Measurements from ENCODE around the gene SBF2. TPM values are rescaled to one million over a fixed set of nuclear protein-coding genes. Genes with fewer than 3 reads are reported as not detected.

Gene SBF2
- total RNA-seq, 2 experiments from 2014 or later = 14.2 to 15.2 TPM

DNA sequence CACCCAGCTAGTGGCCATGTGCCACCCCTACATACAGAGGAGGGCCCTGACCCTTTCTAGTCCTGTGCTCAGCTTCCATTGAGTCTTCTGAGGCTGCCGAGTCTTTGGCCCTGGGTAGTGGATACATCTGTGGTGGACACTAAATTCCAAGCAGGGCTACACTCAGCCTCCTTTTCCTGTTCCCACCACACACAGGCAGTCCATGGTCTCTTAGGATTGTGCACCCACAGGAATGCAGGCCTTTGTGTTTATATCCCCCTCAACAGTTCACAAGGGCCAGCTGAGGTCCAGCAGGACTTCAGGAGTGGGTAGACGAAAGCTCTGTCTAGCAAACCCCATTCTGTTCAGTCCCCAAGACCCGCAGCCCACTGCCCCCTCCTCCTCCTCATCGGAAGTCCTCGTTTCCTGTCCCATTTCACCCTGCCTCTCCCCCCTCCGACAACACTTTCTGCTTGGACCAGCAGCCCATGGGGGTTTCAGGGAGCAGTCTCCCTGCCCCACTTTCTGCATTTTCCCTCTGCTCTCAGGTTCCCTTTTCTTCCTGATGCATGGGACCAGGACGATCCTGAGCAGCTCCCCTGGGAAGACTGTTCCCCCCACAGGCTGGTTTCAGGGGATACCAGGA is 538.3 kb downstream of the SBF2 start:
- peaks cover 17% of the 10 kb centered on the region for H3K4me1 Mint-ChIP-seq (ENCODE audit: low read depth)
- H3K27me3 Mint-ChIP-seq = no peaks in the 10 kb centered on the region
- ChIA-PET POLR2A (no interaction called here), CTCF (interaction anchor here (1.0 to 1.3 kb wide), 2 partner anchors 141 to 217 kb away, joined by 3 read pairs; no protein-coding TSS in a partner anchor)
- H3K27ac Mint-ChIP-seq = no peak overlapping the region
- no peaks in the 10 kb centered on the region for H3K9me3 ChIP-seq (ENCODE audit: control insufficient read depth in 1 of 2, insufficient read depth in 1 of 2, low read length in 2 of 2)
- no peaks in the 10 kb centered on the region for H3K27me3 ChIP-seq (ENCODE audit: control insufficient read depth in 1 of 2, insufficient read depth in 2 of 2, low read length in 2 of 2)
- H3K36me3 ChIP-seq (ENCODE audit: insufficient read depth, low read length) = no peaks in the 10 kb centered on the region
- intact Hi-C loops (cut with DNase I, micrococcal nuclease) = loop anchor here (5.0 to 10.0 kb wide), 4 partner anchors 449 to 789 kb away; partner anchors contain the start of genes AMPD3 (in 1 of the 2) and RNF141 (in 1 of the 2)
- TF ChIP-seq, protein P1, sequence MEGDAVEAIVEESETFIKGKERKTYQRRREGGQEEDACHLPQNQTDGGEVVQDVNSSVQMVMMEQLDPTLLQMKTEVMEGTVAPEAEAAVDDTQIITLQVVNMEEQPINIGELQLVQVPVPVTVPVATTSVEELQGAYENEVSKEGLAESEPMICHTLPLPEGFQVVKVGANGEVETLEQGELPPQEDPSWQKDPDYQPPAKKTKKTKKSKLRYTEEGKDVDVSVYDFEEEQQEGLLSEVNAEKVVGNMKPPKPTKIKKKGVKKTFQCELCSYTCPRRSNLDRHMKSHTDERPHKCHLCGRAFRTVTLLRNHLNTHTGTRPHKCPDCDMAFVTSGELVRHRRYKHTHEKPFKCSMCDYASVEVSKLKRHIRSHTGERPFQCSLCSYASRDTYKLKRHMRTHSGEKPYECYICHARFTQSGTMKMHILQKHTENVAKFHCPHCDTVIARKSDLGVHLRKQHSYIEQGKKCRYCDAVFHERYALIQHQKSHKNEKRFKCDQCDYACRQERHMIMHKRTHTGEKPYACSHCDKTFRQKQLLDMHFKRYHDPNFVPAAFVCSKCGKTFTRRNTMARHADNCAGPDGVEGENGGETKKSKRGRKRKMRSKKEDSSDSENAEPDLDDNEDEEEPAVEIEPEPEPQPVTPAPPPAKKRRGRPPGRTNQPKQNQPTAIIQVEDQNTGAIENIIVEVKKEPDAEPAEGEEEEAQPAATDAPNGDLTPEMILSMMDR (IDR thresholded peaks at IDR 0.05) = no peak
- no peaks in the 10 kb centered on the region for H3K9me3 Mint-ChIP-seq
- peaks cover 21% of the 10 kb centered on the region for H3K4me1 ChIP-seq (ENCODE audit: insufficient read depth, low read length)
- no peak overlapping the region for H3K4me3 ChIP-seq (ENCODE audit: low read length)
- H3K36me3 Mint-ChIP-seq (ENCODE audit: low read depth) = no peaks in the 10 kb centered on the region
- H3K27ac ChIP-seq (ENCODE audit: low read depth in 1 of 2, low read length in 2 of 2) = no peak overlapping the region
- ATAC-seq (ENCODE audit: poor library complexity) (no peak), DNase-seq (no peak)
- no peak overlapping the region for H3K4me3 Mint-ChIP-seq

DNA sequence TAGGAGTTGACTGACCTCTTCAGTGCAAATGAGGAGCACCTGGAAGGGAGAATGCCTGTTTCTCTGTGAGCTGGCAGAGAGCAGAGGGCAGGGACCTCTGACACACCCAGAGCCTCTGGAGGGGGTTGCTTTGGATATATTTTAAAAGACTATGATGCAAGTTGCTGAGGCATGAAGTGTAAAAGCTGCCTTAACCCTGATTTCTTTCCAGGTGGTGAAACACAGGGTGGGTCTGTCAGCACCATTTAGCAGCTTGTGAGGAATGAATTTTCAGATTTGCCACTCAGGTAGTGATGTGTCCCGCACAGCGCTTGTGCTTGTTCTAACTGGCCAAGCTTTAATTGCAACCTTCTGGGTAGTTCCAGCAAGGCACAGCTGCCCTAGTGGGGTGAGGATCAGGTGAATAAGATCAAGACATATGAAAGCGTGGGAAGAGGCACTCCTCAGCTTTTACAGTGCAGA is 540.0 kb downstream of the SBF2 start:
- TF ChIP-seq, protein P1 (IDR thresholded peaks at IDR 0.05) = no peak
- Mint-ChIP-seq H3K27ac (no peak overlapping the region), H3K4me3 (no peak overlapping the region), H3K27me3 (no peaks in the 10 kb centered on the region), H3K9me3 (no peaks in the 10 kb centered on the region), H3K4me1 (ENCODE audit: low read depth) (peaks cover 8% of the 10 kb centered on the region), H3K36me3 (ENCODE audit: low read depth) (no peaks in the 10 kb centered on the region)
- no peaks in the 10 kb centered on the region for H3K9me3 ChIP-seq (ENCODE audit: control insufficient read depth in 1 of 2, insufficient read depth in 1 of 2, low read length in 2 of 2)
- ChIA-PET POLR2A (interaction anchor here (0.6 kb wide), 1 partner anchor 217 kb away, joined by 4 read pairs; no protein-coding TSS in a partner anchor), CTCF (no interaction called here)
- no peaks in the 10 kb centered on the region for H3K36me3 ChIP-seq (ENCODE audit: insufficient read depth, low read length)
- no peaks in the 10 kb centered on the region for H3K27me3 ChIP-seq (ENCODE audit: control insufficient read depth in 1 of 2, insufficient read depth in 2 of 2, low read length in 2 of 2)
- DNase-seq = no peak
- intact Hi-C loops (cut with DNase I, micrococcal nuclease) = loop anchor here (10.0 kb wide), 3 partner anchors 451 to 791 kb away; partner anchors contain the start of genes AMPD3 (in 1 of the 2) and RNF141 (in 1 of the 2)
- no peak overlapping the region for H3K4me3 ChIP-seq (ENCODE audit: low read length)
- no peak for ATAC-seq (ENCODE audit: poor library complexity)
- peaks cover 14% of the 10 kb centered on the region for H3K4me1 ChIP-seq (ENCODE audit: insufficient read depth, low read length)
- H3K27ac ChIP-seq (ENCODE audit: low read depth in 1 of 2, low read length in 2 of 2) = no peak overlapping the region

DNA sequence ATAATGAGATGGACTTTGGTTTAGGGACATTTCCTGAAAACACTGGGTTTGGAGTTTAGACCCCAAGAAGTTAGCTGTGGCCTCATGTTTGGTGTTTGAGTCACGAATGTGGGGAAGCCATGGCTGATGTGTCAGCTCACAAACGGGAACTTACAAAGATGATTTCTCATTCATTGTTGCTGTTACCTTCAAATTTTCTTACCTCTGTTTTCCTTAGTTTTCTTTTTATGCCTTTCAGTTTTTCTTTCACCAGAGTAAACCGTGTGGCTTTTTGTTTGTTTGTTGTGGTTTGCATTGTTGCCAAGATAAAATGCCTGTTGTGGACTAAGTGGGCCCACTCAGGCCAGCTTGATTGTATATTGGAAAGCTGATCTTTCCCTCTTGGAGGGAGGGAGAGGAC is 541.0 kb downstream of the SBF2 start:
- TF ChIP-seq, protein P1 (IDR thresholded peaks at IDR 0.05) = no peak
- no peak overlapping the region for H3K4me3 Mint-ChIP-seq
- ChIA-PET CTCF (no interaction called here), POLR2A (no interaction called here)
- no peaks in the 10 kb centered on the region for H3K27me3 Mint-ChIP-seq
- Histone ChIP-seq H3K27me3 (ENCODE audit: control insufficient read depth in 1 of 2, insufficient read depth in 2 of 2, low read length in 2 of 2) (no peaks in the 10 kb centered on the region), H3K36me3 (ENCODE audit: insufficient read depth, low read length) (no peaks in the 10 kb centered on the region), H3K4me1 (ENCODE audit: insufficient read depth, low read length) (peaks cover 10% of the 10 kb centered on the region), H3K9me3 (ENCODE audit: control insufficient read depth in 1 of 2, insufficient read depth in 1 of 2, low read length in 2 of 2) (no peaks in the 10 kb centered on the region), H3K4me3 (ENCODE audit: low read length) (no peak overlapping the region), H3K27ac (ENCODE audit: low read depth in 1 of 2, low read length in 2 of 2) (no peak overlapping the region)
- no peaks in the 10 kb centered on the region for H3K36me3 Mint-ChIP-seq (ENCODE audit: low read depth)
- no peaks in the 10 kb centered on the region for H3K9me3 Mint-ChIP-seq
- intact Hi-C loops (cut with DNase I, micrococcal nuclease) = loop anchor here (10.0 kb wide), 3 partner anchors 452 to 792 kb away; partner anchors contain the start of genes AMPD3 (in 1 of the 2) and RNF141 (in 1 of the 2)
- ATAC-seq (ENCODE audit: poor library complexity) (no peak), DNase-seq (peak in 1 of 14 experiments; percentile 15)
- H3K4me1 Mint-ChIP-seq (ENCODE audit: low read depth) = peaks cover 6% of the 10 kb centered on the region
- no peak overlapping the region for H3K27ac Mint-ChIP-seq
